Upper lobe of left lung (tissue), 4 donors: ENCODE results near the gene C1orf174.

Experiments
- POLR2A ChIP-seq, 4 donors: fragments of 450-650 bp; IDR thresholded peaks; one replicate each; pipeline ENCODE4 v1.5.1; 2016 to 2017; ENCODE audit warnings: antibody characterized with exemption in 4 of 4, mild to moderate bottlenecking in 2 of 4
- TF ChIP-seq, protein P1 (sequence below), 6 experiments: fragments of 450-650 bp in 4 of 6; fragments of 200-600 bp in 2 of 6; sonication (generic) in 2 of 6; IDR thresholded peaks; one replicate each; pipeline ENCODE4 v1.5.1; 2016 to 2019; ENCODE audit warnings: antibody characterized with exemption in 6 of 6

DNA sequence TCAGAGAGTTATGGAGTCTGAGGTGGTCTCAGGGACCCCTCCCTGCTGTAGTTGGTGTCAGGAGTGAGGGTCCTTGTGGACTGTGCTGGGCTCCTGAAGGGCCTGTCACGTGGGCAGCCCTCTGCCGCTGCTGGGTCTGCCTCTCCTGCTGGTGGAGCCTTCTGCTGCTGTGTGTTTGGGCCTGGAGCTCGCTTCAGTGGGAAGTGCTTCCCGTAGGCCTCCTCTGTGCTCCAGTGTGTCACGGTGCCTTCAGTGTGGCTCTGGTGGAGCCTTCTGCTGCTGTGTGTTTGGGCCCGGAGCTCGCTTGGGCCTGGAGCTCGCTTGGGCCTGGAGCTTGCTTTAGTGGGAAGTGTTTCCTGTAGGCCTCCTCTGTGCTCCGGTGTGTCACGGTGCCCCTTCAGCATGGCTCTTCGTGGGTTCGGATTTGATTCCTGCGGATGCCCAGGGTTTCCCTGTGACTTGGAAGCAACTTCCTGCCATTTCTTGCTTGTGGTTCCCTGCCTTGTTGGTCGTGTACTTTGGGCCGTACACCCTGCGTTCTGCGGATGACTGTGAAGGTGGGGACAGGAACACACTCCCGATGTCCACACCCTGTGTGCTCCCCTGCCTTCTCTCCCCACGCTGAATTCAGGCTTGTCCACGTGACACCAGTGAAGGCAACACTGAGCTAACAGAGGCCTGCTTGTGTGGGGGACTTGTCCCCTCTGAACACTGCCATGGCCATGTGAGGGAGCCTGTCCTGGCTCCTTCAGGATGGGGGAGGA, 19.5 kb downstream of the C1orf174 start:
- TF ChIP-seq, protein P1, sequence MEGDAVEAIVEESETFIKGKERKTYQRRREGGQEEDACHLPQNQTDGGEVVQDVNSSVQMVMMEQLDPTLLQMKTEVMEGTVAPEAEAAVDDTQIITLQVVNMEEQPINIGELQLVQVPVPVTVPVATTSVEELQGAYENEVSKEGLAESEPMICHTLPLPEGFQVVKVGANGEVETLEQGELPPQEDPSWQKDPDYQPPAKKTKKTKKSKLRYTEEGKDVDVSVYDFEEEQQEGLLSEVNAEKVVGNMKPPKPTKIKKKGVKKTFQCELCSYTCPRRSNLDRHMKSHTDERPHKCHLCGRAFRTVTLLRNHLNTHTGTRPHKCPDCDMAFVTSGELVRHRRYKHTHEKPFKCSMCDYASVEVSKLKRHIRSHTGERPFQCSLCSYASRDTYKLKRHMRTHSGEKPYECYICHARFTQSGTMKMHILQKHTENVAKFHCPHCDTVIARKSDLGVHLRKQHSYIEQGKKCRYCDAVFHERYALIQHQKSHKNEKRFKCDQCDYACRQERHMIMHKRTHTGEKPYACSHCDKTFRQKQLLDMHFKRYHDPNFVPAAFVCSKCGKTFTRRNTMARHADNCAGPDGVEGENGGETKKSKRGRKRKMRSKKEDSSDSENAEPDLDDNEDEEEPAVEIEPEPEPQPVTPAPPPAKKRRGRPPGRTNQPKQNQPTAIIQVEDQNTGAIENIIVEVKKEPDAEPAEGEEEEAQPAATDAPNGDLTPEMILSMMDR (IDR thresholded peaks at IDR 0.05), result no peak
- no peak for TF ChIP-seq POLR2A (IDR thresholded peaks at IDR 0.05)
